Left lung (tissue), 10 donors: Measurements from ENCODE around the gene GADL1. TPM values are rescaled to one million over a fixed set of nuclear protein-coding genes. Genes with fewer than 3 reads are reported as not detected.

ENCODE experiments used
- ATAC-seq: fragments of 200-7000 bp; cut with Tn5 transposase; one replicate; pipeline ENCODE4 v1.9.1; 2020; ENCODE audit warnings: moderate library complexity
- DNase-seq, 4 donors: peaks; one replicate each; pipeline ENCODE4 v3.0.0-alpha.2; 2013 to 2020
- H3K27ac ChIP-seq, 2 donors: fragments of 200-600 bp; sonication (generic) in 1 of 2; one replicate each; pipeline versions ENCODE4 v1.5.0 to v1.8.0; 2020 to 2021
- H3K27me3 ChIP-seq, 2 donors: fragments of 200-600 bp; sonication (generic) in 1 of 2; one replicate each; pipeline versions ENCODE4 v1.5.0 to v1.8.0; 2020 to 2021
- H3K36me3 ChIP-seq, 2 donors: fragments of 200-600 bp; sonication (generic) in 1 of 2; one replicate each; pipeline versions ENCODE4 v1.5.0 to v1.8.0; 2020 to 2021
- H3K4me1 ChIP-seq, 2 donors: fragments of 200-600 bp; one replicate each; pipeline ENCODE4 v1.8.0; 2021
- H3K4me3 ChIP-seq, 2 donors: fragments of 200-600 bp; sonication (generic) in 1 of 2; one replicate each; pipeline versions ENCODE4 v1.5.0 to v1.8.0; 2020 to 2021; ENCODE audit warnings: mild to moderate bottlenecking in 1 of 2
- H3K9me3 ChIP-seq, 2 donors: fragments of 200-600 bp; sonication (generic) in 1 of 2; one replicate each; pipeline versions ENCODE4 v1.5.0 to v1.8.0; 2020 to 2021
- CTCF ChIP-seq, 2 donors: fragments of 200-600 bp; sonication (generic) in 1 of 2; IDR thresholded peaks; one replicate each; pipeline versions ENCODE4 v1.5.0 to v1.8.0; 2021; ENCODE audit warnings: antibody characterized with exemption in 2 of 2
- intact Hi-C, 2 donors: fragments of 100-400 bp; cut with DNase I; formaldehyde crosslinking; loops; one replicate each; pipeline versions ENCODE4 v1.11.2 to v1.14.2; 2022
- polyA plus RNA-seq, 6 donors: library from polyadenylated mRNA; unstranded; fragments of 120-200 nt; gene quantifications; one replicate each; pipeline ENCODE4 v1.2.1, GENCODE V29; 2013; ENCODE audit not compliant: insufficient read length in 6 of 6
- total RNA-seq, 2 donors: library from RNA; stranded (reverse); fragmentation: NEBNext Ultra II Directional; extraction: Animal tissue kit (Norgen Biotek cat#: 25700); gene quantifications; one replicate each; pipeline ENCODE4 v1.2.1, GENCODE V29; 2021
- donor health status: DM: no; HTN: yes; CAD: no.
- donor health status: DM: no; HTN: no; CAD: no.

GADL1 gene
- total and polyA plus RNA-seq, 8 donors: 0.10 to 2.5 (median 0.79) TPM; not detected in 1

GRCh38 chr3:30696896-30697295 is 197.6 kb downstream of the GADL1 start:
- H3K9me3 ChIP-seq: no peaks in the 10 kb centered on the region
- ATAC-seq: no peak
- H3K36me3 ChIP-seq: peaks cover 0 to 74% of the 10 kb centered on the region in 2 donors
- H3K4me3 ChIP-seq: no peak overlapping the region
- intact Hi-C loops: no loop called here
- DNase-seq: no peak
- H3K27ac ChIP-seq: no peak overlapping the region
- H3K27me3 ChIP-seq: no peaks in the 10 kb centered on the region
- no peak for TF ChIP-seq CTCF (IDR thresholded peaks at IDR 0.05)
- H3K4me1 ChIP-seq: peaks cover 0 to 21% of the 10 kb centered on the region in 2 donors

- H3K4me3 ChIP-seq: no peak overlapping the region
- no peak for ATAC-seq
- TF ChIP-seq CTCF (IDR thresholded peaks at IDR 0.05): no peak
- intact Hi-C loops: no loop called here
- H3K27ac ChIP-seq: no peak overlapping the region
- H3K27me3 ChIP-seq: no peaks in the 10 kb centered on the region
- peaks cover 0 to 79% of the 10 kb centered on the region in 2 donors for H3K36me3 ChIP-seq
- no peaks in the 10 kb centered on the region for H3K9me3 ChIP-seq
- peaks cover 0 to 25% of the 10 kb centered on the region in 2 donors for H3K4me1 ChIP-seq
- no peak for DNase-seq
Observed at GRCh38 chr3:30696403-30696819, 198.1 kb downstream of the GADL1 start.

GRCh38 chr3:30695302-30696061 is 199.0 kb downstream of the GADL1 start:
- no peak for TF ChIP-seq CTCF (IDR thresholded peaks at IDR 0.05)
- H3K36me3 ChIP-seq: peaks cover 0 to 88% of the 10 kb centered on the region in 2 donors
- H3K4me3 ChIP-seq: no peak overlapping the region
- H3K4me1 ChIP-seq: peaks cover 6 to 35% of the 10 kb centered on the region in 2 donors
- DNase-seq (no peak), ATAC-seq (no peak)
- no peaks in the 10 kb centered on the region for H3K27me3 ChIP-seq
- intact Hi-C loops: no loop called here
- no peaks in the 10 kb centered on the region for H3K9me3 ChIP-seq
- no peak overlapping the region for H3K27ac ChIP-seq

- no peaks in the 10 kb centered on the region for H3K27me3 ChIP-seq
- ATAC-seq (no peak), DNase-seq (no peak)
- peaks cover 9 to 43% of the 10 kb centered on the region in 2 donors for H3K4me1 ChIP-seq
- peaks cover 0 to 92% of the 10 kb centered on the region in 2 donors for H3K36me3 ChIP-seq
- no peak overlapping the region for H3K27ac ChIP-seq
- no peak overlapping the region for H3K4me3 ChIP-seq
- intact Hi-C loops: no loop called here
- no peak for TF ChIP-seq CTCF (IDR thresholded peaks at IDR 0.05)
- no peaks in the 10 kb centered on the region for H3K9me3 ChIP-seq
Observed at GRCh38 chr3:30694668-30695067, 199.8 kb downstream of the GADL1 start.

- intact Hi-C loops: no loop called here
- H3K9me3 ChIP-seq: no peaks in the 10 kb centered on the region
- TF ChIP-seq CTCF (IDR thresholded peaks at IDR 0.05): no peak
- no peak overlapping the region for H3K27ac ChIP-seq
- peaks cover 0 to 92% of the 10 kb centered on the region in 2 donors for H3K36me3 ChIP-seq
- DNase-seq (no peak), ATAC-seq (no peak)
- H3K4me1 ChIP-seq: peaks cover 14 to 48% of the 10 kb centered on the region in 2 donors
- no peaks in the 10 kb centered on the region for H3K27me3 ChIP-seq
- no peak overlapping the region for H3K4me3 ChIP-seq
Observed at GRCh38 chr3:30694148-30694547, 200.3 kb downstream of the GADL1 start.
